CD14-positive monocyte (primary cell): ENCODE results near the gene SRMS. TPM values are rescaled to one million over a fixed set of nuclear protein-coding genes. Genes with fewer than 3 reads are reported as not detected.

Experiments
- DNase-seq, 3 donors: peaks; one replicate each; pipeline ENCODE4 v3.0.0-alpha.2; 2011 to 2022
- H2AFZ ChIP-seq: 2 replicates; pipeline ENCODE4 v1.6.0; 2012; ENCODE audit warnings: mild to moderate bottlenecking, low read depth, low read length, inconsistent platforms; ENCODE audit not compliant: insufficient read depth, poor library complexity, severe bottlenecking
- H3K27ac ChIP-seq, 2 donors: 1 replicate in 1 of 2; 2 replicates in 1 of 2; pipeline ENCODE4 v1.5.1; 2012 to 2013; ENCODE audit warnings: low read length in 2 of 2, control low read depth in 1 of 2, inconsistent platforms in 1 of 2, low read depth in 1 of 2, mild to moderate bottlenecking in 1 of 2
- H3K27me3 ChIP-seq, 2 donors: one replicate each; pipeline versions ENCODE4 v1.6.0 to v1.6.1; 2011 to 2013; ENCODE audit warnings: low read length in 2 of 2; ENCODE audit not compliant: control insufficient read depth in 2 of 2, insufficient read depth in 2 of 2
- H3K36me3 ChIP-seq, 2 donors: replicated peaks in 1 of 2; 1 replicate in 1 of 2; 2 replicates in 1 of 2; pipeline versions ENCODE4 v1.5.1 to v1.6.1; 2012 to 2013; ENCODE audit warnings: low read length in 2 of 2, control low read depth in 1 of 2, inconsistent platforms in 1 of 2, mild to moderate bottlenecking in 1 of 2; ENCODE audit not compliant: insufficient read depth in 2 of 2, control insufficient read depth in 1 of 2
- H3K4me1 ChIP-seq, 2 donors: 1 replicate in 1 of 2; 2 replicates in 1 of 2; pipeline versions ENCODE4 v1.5.1 to v1.6.1; 2012 to 2013; ENCODE audit warnings: low read length in 2 of 2, control low read depth in 1 of 2, inconsistent platforms in 1 of 2, mild to moderate bottlenecking in 1 of 2, moderate library complexity in 1 of 2; ENCODE audit not compliant: insufficient read depth in 2 of 2, control insufficient read depth in 1 of 2
- H3K4me2 ChIP-seq: replicated peaks from 2 replicates; pipeline ENCODE3; 2012; ENCODE audit warnings: low read length, moderate library complexity, mild to moderate bottlenecking; ENCODE audit not compliant: poor library complexity, severe bottlenecking; ENCODE audit errors: extremely low read depth
- H3K4me3 ChIP-seq, 3 experiments: fragments of 200-600 bp in 1 of 3; sonication (generic) in 1 of 3; replicated peaks in 1 of 3; 1 replicate in 2 of 3; 2 replicates in 1 of 3; pipeline ENCODE4 v1.5.1; 2011 to 2013; ENCODE audit warnings: low read length in 3 of 3, mild to moderate bottlenecking in 3 of 3, control low read depth in 2 of 3, low read depth in 2 of 3, inconsistent platforms in 1 of 3, moderate library complexity in 1 of 3
- H3K79me2 ChIP-seq: 2 replicates; pipeline ENCODE4 v1.6.0; 2012; ENCODE audit warnings: mild to moderate bottlenecking, control low read depth, inconsistent platforms, low read length, moderate library complexity; ENCODE audit not compliant: insufficient read depth
- H3K9ac ChIP-seq: 2 replicates; pipeline ENCODE4 v1.6.0; 2017; ENCODE audit warnings: low read length, mild to moderate bottlenecking; ENCODE audit not compliant: insufficient read depth, poor library complexity, severe bottlenecking
- H3K9me3 ChIP-seq, 2 donors: replicated peaks in 1 of 2; 1 replicate in 1 of 2; 2 replicates in 1 of 2; pipeline versions ENCODE4 v1.5.1 to v1.6.1; 2012 to 2013; ENCODE audit warnings: low read length in 2 of 2, control low read depth in 1 of 2; ENCODE audit not compliant: control insufficient read depth in 1 of 2, insufficient read depth in 1 of 2
- H4K20me1 ChIP-seq: 2 replicates; pipeline ENCODE4 v1.6.0; 2012; ENCODE audit warnings: mild to moderate bottlenecking, low read length, control low read depth, moderate library complexity; ENCODE audit not compliant: insufficient read depth
- H3K27ac Mint-ChIP-seq, 7 donors: one replicate each; pipeline ENCODE4 v1.8.0; 2020; ENCODE audit warnings: mild to moderate bottlenecking in 7 of 7, mixed read lengths in 7 of 7, moderate library complexity in 6 of 7, inconsistent platforms in 2 of 7
- H3K27me3 Mint-ChIP-seq, 3 donors: one replicate each; pipeline ENCODE4 v1.8.0; 2021 to 2022; ENCODE audit warnings: low read depth in 3 of 3, mild to moderate bottlenecking in 3 of 3, mixed read lengths in 3 of 3, moderate library complexity in 3 of 3, inconsistent platforms in 1 of 3
- H3K36me3 Mint-ChIP-seq, 2 donors: one replicate each; pipeline ENCODE4 v1.8.0; 2020; ENCODE audit warnings: mixed read lengths in 2 of 2, inconsistent platforms in 1 of 2, mild to moderate bottlenecking in 1 of 2
- H3K4me1 Mint-ChIP-seq: one replicate; pipeline ENCODE4 v1.8.0; 2020; ENCODE audit warnings: mild to moderate bottlenecking, mixed read lengths
- H3K4me3 Mint-ChIP-seq, 2 donors: one replicate each; pipeline ENCODE4 v1.8.0; 2020; ENCODE audit warnings: mild to moderate bottlenecking in 2 of 2, mixed read lengths in 2 of 2, moderate library complexity in 1 of 2
- H3K9me3 Mint-ChIP-seq, 7 donors: one replicate each; pipeline ENCODE4 v1.8.0; 2020 to 2022; ENCODE audit warnings: mixed read lengths in 7 of 7, mild to moderate bottlenecking in 6 of 7, moderate library complexity in 6 of 7, inconsistent platforms in 2 of 7
- WGBS: methylation state at CpG from one replicate; pipeline ENCODE4 v1.1.5; 2013; ENCODE audit warnings: missing lambda C conversion rate; ENCODE audit not compliant: insufficient coverage; 5-methylcytosine and 5-hydroxymethylcytosine counted together
- intact Hi-C, 2 donors: fragments of 100-400 bp; cut with micrococcal nuclease; formaldehyde crosslinking; loops; one replicate each; pipeline versions ENCODE4 v1.15.0 to v1.15.1; 2023
- polyA plus RNA-seq, 3 donors: library from polyadenylated mRNA; depleted of rRNA in 1 of 3; unstranded in 2 of 3; stranded (reverse) in 1 of 3; fragments of 300-500 nt in 2 of 3; fragments of >200 nt in 1 of 3; fragmentation: Illumina TruSeq in 2 of 3; gene quantifications; 1 replicate in 2 of 3; 2 replicates in 1 of 3; pipeline ENCODE4 v1.2.3, GENCODE V29; 2012 to 2021
- TF ChIP-seq, protein P1 (sequence below): fragments of 200-600 bp; IDR thresholded peaks from one replicate; pipeline ENCODE4 v1.8.0; 2022; ENCODE audit warnings: antibody characterized with exemption, mild to moderate bottlenecking

Gene SRMS
- polyA plus RNA-seq, 3 donors = not detected

DNA sequence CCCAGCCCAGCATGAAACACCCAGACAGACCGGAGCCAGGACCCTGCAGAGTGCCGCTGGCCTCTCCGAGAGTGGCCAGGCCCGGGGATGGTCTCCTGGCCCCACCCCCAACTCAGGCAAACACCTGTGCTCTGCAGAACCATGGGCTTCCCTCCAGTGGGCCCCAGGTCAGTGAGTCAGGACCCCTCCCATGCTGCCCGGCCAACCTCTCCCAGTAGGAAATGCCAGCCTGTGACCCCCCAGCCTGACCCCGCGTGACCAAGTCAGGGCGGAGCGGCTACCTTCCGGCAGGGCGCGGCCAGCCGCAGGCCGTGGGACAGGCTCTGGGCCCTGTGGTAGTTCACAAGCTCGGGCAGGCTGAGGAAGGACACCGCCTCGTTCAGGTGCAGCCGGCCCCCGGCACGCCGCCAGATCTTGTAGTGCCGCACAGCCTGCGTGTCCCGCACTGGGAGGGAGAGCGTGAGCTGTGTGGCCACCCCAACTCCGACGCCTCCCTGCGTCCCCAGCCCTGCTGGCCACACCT lies 13.6 kb downstream of the SRMS start:
- TF ChIP-seq, protein P1, sequence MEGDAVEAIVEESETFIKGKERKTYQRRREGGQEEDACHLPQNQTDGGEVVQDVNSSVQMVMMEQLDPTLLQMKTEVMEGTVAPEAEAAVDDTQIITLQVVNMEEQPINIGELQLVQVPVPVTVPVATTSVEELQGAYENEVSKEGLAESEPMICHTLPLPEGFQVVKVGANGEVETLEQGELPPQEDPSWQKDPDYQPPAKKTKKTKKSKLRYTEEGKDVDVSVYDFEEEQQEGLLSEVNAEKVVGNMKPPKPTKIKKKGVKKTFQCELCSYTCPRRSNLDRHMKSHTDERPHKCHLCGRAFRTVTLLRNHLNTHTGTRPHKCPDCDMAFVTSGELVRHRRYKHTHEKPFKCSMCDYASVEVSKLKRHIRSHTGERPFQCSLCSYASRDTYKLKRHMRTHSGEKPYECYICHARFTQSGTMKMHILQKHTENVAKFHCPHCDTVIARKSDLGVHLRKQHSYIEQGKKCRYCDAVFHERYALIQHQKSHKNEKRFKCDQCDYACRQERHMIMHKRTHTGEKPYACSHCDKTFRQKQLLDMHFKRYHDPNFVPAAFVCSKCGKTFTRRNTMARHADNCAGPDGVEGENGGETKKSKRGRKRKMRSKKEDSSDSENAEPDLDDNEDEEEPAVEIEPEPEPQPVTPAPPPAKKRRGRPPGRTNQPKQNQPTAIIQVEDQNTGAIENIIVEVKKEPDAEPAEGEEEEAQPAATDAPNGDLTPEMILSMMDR = no peak
- H3K4me3 ChIP-seq = no peak overlapping the region
- Mint-ChIP-seq H3K9me3 (peaks cover 0 to 3% (median 0%) of the 10 kb centered on the region in 7 donors), H3K4me1 (peaks cover 16% of the 10 kb centered on the region), H3K4me3 (no peak overlapping the region), H3K27ac (no peak overlapping the region), H3K36me3 (peaks cover 0 to 2% of the 10 kb centered on the region in 2 donors), H3K27me3 (peaks cover 4 to 14% (median 5%) of the 10 kb centered on the region in 3 donors)
- WGBS = 91% methylated on average over 28 of the region's 28 CpGs
- peaks cover 23 to 28% of the 10 kb centered on the region in 2 donors for H3K4me1 ChIP-seq
- H4K20me1 ChIP-seq = no peaks in the 10 kb centered on the region
- H2AFZ ChIP-seq = no peak overlapping the region
- peaks cover 0 to 4% of the 10 kb centered on the region in 2 donors for H3K27me3 ChIP-seq
- DNase-seq = no peak
- H3K9me3 ChIP-seq = no peaks in the 10 kb centered on the region
- H3K4me2 ChIP-seq = no peak overlapping the region
- no peak overlapping the region for H3K9ac ChIP-seq
- H3K36me3 ChIP-seq = no peaks in the 10 kb centered on the region
- intact Hi-C loops = loop anchor here in 1 of 2 donors (10.0 kb wide), 1 partner anchor 331 kb away; the partner anchor contains the start of genes ABHD16B and TPD52L2
- H3K79me2 ChIP-seq = no peaks in the 10 kb centered on the region
- no peak overlapping the region for H3K27ac ChIP-seq

DNA sequence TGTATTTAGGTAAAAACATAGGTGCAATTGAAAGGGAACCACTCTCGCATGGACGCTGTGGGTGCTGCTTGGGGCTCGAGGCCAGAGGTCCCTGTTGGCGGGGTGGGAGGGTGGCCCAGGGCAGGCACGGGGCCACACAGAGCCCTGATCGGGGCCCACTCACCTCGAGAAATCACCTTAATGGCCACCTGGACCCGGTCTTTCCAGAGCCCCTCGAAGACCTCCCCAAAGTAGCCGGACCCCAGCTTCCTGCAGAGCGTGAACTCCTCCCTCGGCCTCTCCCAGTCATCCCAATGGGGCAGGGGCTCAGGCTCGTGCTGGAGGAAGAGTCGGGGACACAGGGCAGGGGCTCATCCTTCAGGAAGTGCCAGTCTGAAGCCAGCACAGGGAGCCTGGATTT lies 14.2 kb downstream of the SRMS start:
- Histone ChIP-seq H3K4me2 (no peak overlapping the region), H3K9ac (no peak overlapping the region)
- no peak overlapping the region for H3K4me3 Mint-ChIP-seq

More for the DNA sequence above, 14.2 kb downstream of the SRMS start:
- Mint-ChIP-seq H3K27me3 (peaks cover 5 to 17% (median 6%) of the 10 kb centered on the region in 3 donors), H3K4me1 (peaks cover 14% of the 10 kb centered on the region), H3K27ac (peak overlapping the region in 1 of 7 donors; percentile 30), H3K36me3 (peaks cover 0 to 2% of the 10 kb centered on the region in 2 donors), H3K9me3 (peaks cover 0 to 3% (median 0%) of the 10 kb centered on the region in 7 donors)
- Histone ChIP-seq H3K79me2 (no peaks in the 10 kb centered on the region), H3K27ac (no peak overlapping the region), H3K9me3 (no peaks in the 10 kb centered on the region), H3K4me1 (peaks cover 22 to 23% of the 10 kb centered on the region in 2 donors), H3K4me3 (no peak overlapping the region), H4K20me1 (no peaks in the 10 kb centered on the region), H3K27me3 (no peaks in the 10 kb centered on the region), H2AFZ (no peak overlapping the region), H3K36me3 (no peaks in the 10 kb centered on the region)
- intact Hi-C loops = loop anchor here in 1 of 2 donors (10.0 kb wide), 1 partner anchor 331 kb away; the partner anchor contains the start of genes ABHD16B and TPD52L2
- TF ChIP-seq, protein P1 = no peak
- WGBS = 98% methylated on average over 11 of the region's 14 CpGs
- DNase-seq = no peak
